Germinal center (tissue), 1 donor: ENCODE data around the gene VAV2.
"Not testable (repeated sequence)": the region's sequence is repeated elsewhere in the genome, so short reads cannot be mapped to it uniquely, and the experiment has no call there.

Source experiments
- DNase-seq: peaks from one replicate; pipeline ENCODE4 v3.0.0; 2012; ENCODE audit warnings: mixed read lengths, low spot score

VAV2 gene

GRCh38 chr9:133916159-133916541, 76.0 kb downstream of the VAV2 start:
- no peak for DNase-seq

- DNase-seq: no peak
Measured at GRCh38 chr9:133915534-133916158, 76.5 kb downstream of the VAV2 start.

GRCh38 chr9:133914442-133915342, 77.4 kb downstream of the VAV2 start:
- DNase-seq: no peak

GRCh38 chr9:133913571-133914369, 78.4 kb downstream of the VAV2 start:
- no peak for DNase-seq

- no peak for DNase-seq
Measured at GRCh38 chr9:133910855-133911514, 81.1 kb downstream of the VAV2 start.

- DNase-seq: no peak
Measured at GRCh38 chr9:133906932-133907910, 84.9 kb downstream of the VAV2 start.

- DNase-seq: no peak
Measured at GRCh38 chr9:133906218-133906617, 85.9 kb downstream of the VAV2 start.

- DNase-seq: no peak
Measured at GRCh38 chr9:133905493-133905892, 86.6 kb downstream of the VAV2 start.

GRCh38 chr9:133904346-133905090, 87.6 kb downstream of the VAV2 start:
- no peak for DNase-seq

- no peak for DNase-seq
Measured at GRCh38 chr9:133901184-133901835, 90.8 kb downstream of the VAV2 start.

GRCh38 chr9:133897675-133898074, 94.4 kb downstream of the VAV2 start:
- DNase-seq: no peak

- DNase-seq: not testable (repeated sequence)
Measured at GRCh38 chr9:133896007-133896406, 96.1 kb downstream of the VAV2 start.

- no peak for DNase-seq
Measured at GRCh38 chr9:133895335-133895734, 96.8 kb downstream of the VAV2 start.

GRCh38 chr9:133894377-133895321, 97.5 kb downstream of the VAV2 start:
- DNase-seq: no peak

GRCh38 chr9:133893191-133893994, 98.7 kb downstream of the VAV2 start:
- DNase-seq: no peak

- no peak for DNase-seq
Measured at GRCh38 chr9:133892193-133892920, 99.8 kb downstream of the VAV2 start.

- no peak for DNase-seq
Measured at GRCh38 chr9:133891741-133892140, 100.4 kb downstream of the VAV2 start.
